ENCODE measurements around the gene TSPAN18.

DNA sequence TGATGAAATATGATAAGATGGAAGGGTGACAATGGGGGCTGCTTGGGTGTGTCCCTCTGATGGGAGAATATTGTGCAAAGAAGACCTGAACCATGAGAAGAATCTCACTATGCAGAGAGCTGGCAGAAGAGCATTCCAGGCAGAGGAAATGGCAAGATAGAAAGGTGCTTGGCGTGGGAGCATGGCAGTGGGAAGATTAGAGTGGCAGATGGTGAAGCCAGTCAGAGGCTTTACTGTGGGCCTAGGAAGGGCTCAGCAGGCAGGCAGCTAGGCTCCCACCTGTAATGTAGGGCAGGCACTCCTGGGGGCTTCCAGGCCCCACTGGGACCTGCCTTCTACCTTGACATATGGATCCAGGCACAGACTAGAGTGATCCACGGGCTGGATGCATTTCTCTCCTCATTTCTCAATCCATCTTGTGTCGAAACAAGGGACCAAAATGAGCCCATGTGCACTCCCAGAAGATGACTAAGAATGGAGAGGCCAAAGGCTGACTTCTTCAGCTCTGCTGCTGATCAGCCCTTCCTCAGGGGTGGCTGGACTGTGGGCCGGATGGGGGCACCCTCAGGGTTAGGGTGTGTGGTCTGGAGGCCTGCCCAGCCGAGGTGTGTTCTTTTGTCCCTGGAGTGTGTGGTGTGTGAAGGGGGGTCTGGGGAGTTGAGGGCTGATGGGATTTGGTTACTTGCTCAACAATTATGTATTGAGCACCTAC is 88.3 kb downstream of the TSPAN18 start:
- TF ChIP-seq, protein P1, sequence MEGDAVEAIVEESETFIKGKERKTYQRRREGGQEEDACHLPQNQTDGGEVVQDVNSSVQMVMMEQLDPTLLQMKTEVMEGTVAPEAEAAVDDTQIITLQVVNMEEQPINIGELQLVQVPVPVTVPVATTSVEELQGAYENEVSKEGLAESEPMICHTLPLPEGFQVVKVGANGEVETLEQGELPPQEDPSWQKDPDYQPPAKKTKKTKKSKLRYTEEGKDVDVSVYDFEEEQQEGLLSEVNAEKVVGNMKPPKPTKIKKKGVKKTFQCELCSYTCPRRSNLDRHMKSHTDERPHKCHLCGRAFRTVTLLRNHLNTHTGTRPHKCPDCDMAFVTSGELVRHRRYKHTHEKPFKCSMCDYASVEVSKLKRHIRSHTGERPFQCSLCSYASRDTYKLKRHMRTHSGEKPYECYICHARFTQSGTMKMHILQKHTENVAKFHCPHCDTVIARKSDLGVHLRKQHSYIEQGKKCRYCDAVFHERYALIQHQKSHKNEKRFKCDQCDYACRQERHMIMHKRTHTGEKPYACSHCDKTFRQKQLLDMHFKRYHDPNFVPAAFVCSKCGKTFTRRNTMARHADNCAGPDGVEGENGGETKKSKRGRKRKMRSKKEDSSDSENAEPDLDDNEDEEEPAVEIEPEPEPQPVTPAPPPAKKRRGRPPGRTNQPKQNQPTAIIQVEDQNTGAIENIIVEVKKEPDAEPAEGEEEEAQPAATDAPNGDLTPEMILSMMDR (IDR thresholded peaks at IDR 0.05), result no peak
- no peak for TF ChIP-seq POLR2AphosphoS5 (IDR thresholded peaks at IDR 0.05)

Data from transverse colon (tissue), 4 donors.